GM21619 (cell line): ENCODE results near the gene ITGB7.

ENCODE experiments used
- ATAC-seq: cut with Tn5 transposase; IDR thresholded peaks from one replicate; pipeline ENCODE4 v1.9.1; 2021; ENCODE audit not compliant: unreplicated experiment

ITGB7 gene, protein sequence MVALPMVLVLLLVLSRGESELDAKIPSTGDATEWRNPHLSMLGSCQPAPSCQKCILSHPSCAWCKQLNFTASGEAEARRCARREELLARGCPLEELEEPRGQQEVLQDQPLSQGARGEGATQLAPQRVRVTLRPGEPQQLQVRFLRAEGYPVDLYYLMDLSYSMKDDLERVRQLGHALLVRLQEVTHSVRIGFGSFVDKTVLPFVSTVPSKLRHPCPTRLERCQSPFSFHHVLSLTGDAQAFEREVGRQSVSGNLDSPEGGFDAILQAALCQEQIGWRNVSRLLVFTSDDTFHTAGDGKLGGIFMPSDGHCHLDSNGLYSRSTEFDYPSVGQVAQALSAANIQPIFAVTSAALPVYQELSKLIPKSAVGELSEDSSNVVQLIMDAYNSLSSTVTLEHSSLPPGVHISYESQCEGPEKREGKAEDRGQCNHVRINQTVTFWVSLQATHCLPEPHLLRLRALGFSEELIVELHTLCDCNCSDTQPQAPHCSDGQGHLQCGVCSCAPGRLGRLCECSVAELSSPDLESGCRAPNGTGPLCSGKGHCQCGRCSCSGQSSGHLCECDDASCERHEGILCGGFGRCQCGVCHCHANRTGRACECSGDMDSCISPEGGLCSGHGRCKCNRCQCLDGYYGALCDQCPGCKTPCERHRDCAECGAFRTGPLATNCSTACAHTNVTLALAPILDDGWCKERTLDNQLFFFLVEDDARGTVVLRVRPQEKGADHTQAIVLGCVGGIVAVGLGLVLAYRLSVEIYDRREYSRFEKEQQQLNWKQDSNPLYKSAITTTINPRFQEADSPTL

GRCh38 chr12:53207042-53207441 lies at the start of gene ITGB7:
TSS of gene ITGB7 (minus strand) at chr12:53207251. CDS start at chr12:53200443, 6,808 bp downstream.
- ATAC-seq = peak; percentile 53

DNA sequence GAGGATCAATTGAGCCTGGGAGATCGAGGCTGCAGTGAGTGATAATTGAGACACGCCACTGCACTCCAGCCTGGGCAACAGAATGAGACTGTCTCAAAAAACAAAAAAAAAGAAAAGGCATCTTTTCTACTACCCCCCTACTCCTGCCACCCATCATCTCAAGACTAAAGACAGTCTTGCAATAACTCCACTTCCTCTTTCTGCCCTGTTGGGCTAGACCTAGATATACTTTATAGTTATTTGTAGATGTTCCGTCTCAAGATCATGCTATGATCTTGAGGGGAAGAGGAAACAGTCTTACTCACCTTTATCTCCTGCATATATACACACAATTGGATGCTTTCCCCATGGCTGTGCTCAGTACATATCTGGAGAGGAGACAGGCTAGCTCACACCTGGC lies 48.9 kb upstream of the ITGB7 start:
- ATAC-seq = no peak

- ATAC-seq = no peak
Measured at GRCh38 chr12:53254816-53255545, 47.9 kb upstream of the ITGB7 start.

GRCh38 chr12:53253298-53253697 lies 46.2 kb upstream of the ITGB7 start:
- ATAC-seq = no peak

DNA sequence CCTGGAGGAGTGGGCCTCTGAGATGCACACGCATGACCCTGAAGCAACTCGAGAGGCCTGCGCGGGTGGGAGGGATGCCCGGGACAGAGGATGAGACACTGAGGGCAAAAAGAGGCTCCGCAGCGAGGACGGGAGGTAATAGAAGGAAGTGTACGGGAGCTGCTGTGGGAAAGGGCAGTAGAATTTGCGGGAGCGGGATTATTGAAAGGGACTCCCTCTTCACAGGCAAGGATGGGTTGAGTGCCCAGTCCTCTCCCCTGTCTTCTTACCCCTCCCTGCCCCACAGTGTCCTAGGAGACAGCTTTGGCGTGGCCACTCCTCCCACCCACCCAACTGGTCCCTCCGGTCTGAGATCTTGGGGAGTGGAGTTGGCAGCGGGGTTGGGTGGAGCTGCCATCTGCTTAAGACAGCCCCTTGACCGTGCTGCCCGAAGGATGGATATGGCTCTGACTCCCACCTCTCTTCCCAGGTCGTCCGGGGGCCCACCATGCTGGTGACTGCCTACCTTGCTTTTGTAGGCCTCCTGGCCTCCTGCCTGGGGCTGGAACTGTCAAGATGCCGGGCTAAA lies 45.4 kb upstream of the ITGB7 start:
- no peak for ATAC-seq

DNA sequence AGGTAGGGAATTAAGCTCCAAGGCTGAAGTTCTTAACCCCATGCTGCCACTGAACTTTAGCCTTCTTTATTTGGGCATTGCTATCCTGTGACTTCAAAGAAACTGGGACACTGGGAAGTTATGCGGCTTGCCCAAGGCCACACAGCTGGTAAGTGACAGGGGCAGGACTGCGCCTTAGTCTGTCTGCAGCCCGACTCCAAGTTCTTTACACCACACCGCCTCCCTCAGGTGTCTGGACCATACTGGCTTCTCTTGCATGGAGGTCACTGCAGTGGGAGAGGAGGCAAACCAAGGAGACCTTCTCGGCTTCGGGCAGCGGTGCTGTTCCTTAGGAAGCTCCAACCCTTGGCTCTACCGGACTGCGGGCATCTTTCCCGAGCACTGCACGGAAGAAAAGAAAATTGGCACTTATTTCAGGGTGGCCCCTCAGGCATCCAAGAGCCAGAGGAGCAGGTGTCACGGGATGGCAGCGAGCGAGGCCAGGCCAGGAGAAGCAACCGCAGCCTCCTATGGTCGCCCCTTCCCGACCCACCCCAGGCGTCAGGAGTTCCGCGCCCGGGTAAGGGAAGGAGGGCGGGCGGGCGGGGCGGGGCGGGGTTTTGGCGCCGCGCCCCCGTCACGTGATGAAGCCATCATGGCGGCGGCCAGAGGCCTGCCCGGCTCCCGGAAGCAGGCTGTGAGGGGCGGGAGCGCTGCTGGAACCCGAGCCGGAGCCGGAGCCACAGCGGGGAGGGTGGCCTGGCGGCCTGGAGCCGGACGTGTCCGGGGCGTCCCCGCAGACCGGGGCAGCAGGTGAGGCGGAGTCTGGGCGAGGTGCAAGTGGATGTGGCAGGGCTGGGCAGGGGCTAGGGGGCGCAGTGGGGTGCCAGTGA lies 44.7 kb upstream of the ITGB7 start:
- peak; percentile 73 for ATAC-seq

- no peak for ATAC-seq
Measured at GRCh38 chr12:53245286-53245685, 38.2 kb upstream of the ITGB7 start.

DNA sequence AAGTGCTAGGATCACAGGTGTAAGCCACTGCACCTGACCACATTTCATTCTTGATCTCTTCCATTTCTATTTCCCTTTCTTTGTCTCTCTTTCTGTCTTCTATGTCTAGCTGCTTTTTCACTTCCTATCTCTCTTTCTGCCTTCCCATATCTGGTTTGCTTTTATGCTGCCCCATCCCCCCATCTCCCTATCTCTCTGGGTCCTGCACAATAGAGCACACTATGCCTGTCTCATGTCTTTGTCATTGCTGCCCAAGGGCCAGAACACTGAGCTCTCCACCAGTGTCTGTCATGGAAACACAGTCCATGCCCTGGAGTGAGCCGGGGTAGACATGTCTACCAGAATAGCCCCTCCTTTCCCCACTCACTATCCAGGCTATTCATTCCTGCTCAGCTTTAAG lies 37.3 kb upstream of the ITGB7 start:
- no peak for ATAC-seq

- ATAC-seq = no peak
Measured at GRCh38 chr12:53241623-53242412, 34.8 kb upstream of the ITGB7 start.

GRCh38 chr12:53239643-53240258 lies 32.7 kb upstream of the ITGB7 start:
- no peak for ATAC-seq

- ATAC-seq = no peak
Measured at GRCh38 chr12:53236443-53237111, 29.5 kb upstream of the ITGB7 start.

DNA sequence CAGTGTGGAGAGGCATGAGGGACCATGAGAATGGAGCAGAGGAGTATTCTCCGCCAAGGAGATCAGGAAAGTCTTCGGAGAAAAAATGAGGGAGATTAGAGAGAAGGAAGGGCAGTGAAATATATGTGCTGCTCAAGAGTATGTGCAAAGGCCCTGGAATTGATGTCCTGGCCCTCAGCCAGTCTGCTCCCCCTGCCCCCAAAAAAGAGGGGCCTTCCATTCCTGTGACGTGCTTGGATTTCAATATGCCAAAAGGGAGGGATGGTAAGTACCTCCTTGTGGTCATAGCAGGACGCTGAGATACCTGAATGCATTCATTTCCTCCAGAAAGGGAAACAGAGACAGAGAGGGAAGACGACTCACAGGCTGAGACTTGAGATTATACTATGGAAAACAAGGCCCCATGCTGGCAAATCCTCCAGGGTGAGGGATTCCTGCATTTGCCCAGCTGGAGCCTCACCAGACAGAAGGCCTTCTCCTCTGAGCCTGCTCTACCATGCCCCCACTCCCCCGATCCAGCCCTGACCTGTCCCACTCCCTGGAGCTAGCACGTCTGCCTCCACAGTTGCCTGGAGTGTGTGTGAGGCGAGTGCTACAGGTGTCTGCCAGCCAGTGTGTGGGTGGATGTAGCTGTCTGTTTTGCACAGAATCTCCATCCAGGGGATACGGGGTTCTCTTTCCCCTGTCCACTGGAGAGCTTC lies 28.8 kb upstream of the ITGB7 start:
- ATAC-seq = no peak

DNA sequence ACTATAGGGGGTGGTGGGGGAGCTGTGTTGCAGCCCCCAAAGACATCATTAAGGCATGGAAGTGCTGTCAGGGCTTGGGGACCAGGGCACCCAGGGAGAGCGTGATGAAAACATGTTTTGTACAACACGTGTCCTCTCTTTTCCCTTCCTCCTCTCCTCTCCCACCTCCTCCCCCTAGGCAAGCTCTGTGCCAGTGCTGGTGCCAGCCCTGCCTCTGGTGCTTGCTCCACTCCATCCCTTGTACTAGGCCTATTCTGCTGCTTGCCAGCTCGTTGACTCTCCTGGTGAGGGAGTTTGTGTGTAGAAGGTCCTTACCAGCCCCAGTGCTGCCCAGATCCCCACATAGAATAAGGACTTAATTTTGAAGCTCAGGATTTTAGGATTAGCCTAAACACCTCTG lies 28.1 kb upstream of the ITGB7 start:
- no peak for ATAC-seq

DNA sequence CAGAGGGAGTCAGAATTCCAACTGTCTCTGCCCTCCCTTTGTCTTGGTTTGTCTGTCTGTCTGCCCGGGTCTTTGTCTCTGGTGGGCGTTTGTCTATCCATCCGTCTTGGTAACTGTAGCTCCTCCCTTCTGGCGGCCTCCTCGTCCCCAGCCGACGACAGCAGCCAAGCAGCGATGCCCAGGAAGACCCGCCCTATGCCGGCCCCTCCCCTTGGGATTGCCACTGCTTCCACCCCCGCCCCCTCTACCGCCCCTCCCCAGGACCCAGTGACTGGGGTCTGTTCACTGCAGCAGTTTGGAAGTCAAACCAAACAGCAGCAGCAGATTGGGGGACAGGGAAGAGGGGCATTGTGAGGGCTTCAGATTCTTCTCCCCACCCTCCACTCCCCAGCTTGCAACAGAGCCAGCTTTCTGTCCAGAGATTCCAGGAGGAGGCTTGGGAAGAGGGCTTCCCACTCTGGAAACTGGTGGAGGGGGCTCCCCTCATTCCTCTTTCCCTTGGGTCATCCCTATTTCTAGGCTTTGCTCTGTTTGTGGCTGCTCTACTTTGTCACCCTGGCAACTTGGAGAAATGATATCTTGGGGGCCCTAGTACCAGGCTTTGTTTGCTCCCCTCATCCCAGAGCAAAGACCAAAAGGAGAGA lies 27.3 kb upstream of the ITGB7 start:
- no peak for ATAC-seq

GRCh38 chr12:53233671-53234121 lies 26.6 kb upstream of the ITGB7 start:
- no peak for ATAC-seq

DNA sequence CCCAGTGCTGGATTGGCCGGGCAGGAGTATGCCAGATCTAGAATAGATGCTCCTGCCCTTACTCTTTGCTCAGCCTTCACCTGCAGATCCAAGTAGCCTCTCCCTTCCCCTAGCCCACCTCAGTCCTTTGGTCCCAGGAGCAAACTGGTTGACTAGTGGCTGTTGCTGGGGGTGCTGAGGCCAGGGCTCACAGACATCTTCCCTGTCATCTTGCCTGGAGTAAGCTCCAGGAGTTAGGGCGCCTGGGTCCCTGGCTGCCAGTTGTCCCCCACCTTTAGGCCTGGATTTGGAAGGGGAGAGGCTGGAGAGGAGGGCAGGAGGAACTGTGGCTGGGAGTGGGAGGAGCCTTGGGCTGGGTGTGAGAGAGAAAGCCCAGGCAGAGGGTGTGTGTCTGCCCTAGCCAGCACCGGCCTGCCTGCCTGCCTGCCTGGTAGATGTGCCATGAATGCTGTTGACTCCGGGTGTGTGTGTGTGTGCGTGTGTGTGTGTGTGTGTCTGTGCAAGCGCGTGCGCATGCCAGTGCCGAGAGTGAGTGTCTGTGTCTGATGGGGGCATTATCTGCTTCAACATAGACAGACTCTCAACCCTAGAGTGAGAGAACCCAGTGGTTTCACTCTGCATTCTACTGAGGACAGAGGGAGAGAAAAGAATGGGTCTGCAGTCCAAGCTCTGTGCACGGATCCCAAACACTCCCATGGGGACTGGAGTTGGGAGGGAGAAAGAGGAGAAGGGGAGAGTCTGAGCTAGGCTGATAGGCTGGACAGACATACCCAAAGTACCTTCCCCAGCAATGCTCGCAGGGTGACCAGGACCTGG lies 25.8 kb upstream of the ITGB7 start:
- ATAC-seq = no peak
